GM12872 (cell line): Measurements from ENCODE around the gene C11orf91.

Experiments
- TF ChIP-seq, protein P1 (sequence below): IDR thresholded peaks from 3 replicates; pipeline ENCODE4 v1.5.1; 2011; ENCODE audit warnings: low read depth, mild to moderate bottlenecking, low read length, moderate library complexity; ENCODE audit not compliant: insufficient read depth

Gene C11orf91

GRCh38 chr11:33652431-33652830 lies 48.2 kb downstream of the C11orf91 start:
- TF ChIP-seq, protein P1, sequence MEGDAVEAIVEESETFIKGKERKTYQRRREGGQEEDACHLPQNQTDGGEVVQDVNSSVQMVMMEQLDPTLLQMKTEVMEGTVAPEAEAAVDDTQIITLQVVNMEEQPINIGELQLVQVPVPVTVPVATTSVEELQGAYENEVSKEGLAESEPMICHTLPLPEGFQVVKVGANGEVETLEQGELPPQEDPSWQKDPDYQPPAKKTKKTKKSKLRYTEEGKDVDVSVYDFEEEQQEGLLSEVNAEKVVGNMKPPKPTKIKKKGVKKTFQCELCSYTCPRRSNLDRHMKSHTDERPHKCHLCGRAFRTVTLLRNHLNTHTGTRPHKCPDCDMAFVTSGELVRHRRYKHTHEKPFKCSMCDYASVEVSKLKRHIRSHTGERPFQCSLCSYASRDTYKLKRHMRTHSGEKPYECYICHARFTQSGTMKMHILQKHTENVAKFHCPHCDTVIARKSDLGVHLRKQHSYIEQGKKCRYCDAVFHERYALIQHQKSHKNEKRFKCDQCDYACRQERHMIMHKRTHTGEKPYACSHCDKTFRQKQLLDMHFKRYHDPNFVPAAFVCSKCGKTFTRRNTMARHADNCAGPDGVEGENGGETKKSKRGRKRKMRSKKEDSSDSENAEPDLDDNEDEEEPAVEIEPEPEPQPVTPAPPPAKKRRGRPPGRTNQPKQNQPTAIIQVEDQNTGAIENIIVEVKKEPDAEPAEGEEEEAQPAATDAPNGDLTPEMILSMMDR, result no peak

DNA sequence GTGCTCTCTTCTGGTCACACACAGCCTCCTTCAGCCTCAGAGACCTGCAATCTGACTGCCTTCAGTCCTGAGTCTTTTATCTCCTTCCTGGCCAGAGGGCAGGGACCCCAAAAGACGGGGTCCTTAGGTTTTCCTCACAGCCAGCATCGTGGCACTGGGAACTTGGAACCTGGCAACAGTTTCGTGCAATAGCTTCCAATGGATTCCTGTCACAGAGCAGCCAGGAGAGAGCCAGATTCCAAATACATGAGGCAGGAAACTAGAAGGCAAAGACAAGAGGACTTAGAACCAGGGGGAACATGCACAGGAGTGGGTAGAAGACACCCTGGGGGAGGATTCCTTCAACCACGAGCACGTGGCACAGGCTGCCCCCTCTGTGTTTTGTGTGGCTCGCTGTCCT lies 48.6 kb downstream of the C11orf91 start:
- TF ChIP-seq, protein P1, result no peak

DNA sequence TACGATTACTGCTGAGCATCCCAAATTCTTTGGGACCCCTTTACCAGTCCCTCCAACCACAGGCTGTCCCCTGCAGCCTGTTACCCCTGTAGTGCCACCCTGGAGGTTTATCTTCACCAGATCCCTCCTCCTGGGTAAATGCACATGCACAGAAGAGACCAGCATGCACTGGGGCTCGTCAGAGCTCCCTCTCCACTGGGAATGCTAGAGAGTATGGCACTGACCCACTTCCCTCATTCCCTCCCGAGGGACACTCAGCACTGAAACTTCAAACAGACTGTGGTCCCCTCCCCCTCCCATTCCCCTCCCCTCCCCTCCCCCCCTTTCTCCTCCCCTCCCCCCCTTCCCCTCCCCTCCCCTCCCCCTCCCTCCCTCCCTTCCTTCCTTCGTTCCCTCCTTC lies 49.1 kb downstream of the C11orf91 start:
- TF ChIP-seq, protein P1, result no peak

DNA sequence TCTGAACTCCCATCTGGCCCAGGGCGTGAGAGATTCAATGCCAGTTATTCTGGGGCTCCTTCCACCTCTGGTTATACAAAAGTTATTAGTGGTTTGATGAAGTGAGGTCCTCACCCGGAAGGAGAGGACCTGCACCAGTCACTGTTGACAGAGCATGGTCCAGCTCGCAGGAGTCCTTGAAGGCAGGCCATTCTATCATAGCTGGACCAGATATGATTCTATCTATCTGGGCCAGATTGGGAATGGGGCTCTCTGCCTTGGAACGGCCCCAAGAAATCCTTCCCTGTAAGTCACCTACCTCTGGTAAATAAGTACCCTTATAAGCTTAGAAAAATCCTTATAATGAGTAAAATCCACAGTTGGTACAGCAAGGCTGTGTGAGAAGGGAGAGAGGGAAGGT lies 50.7 kb downstream of the C11orf91 start:
- TF ChIP-seq, protein P1, result no peak
